Karpas-422 (cell line): Measurements from ENCODE around the gene PLCE1. TPM values are rescaled to one million over a fixed set of nuclear protein-coding genes. Genes with fewer than 3 reads are reported as not detected.

Experiments
- DNase-seq: peaks from one replicate; pipeline ENCODE4 v3.0.0-alpha.2; 2015
- H2AFZ ChIP-seq: fragments of 200-600 bp; sonication (generic); 2 replicates; pipeline ENCODE4 v1.6.1; 2014; ENCODE audit warnings: antibody characterized with exemption, low read length, mixed read lengths
- H3K27ac ChIP-seq: fragments of 200-600 bp; sonication (generic); 2 replicates; pipeline ENCODE4 v1.5.1; 2014; ENCODE audit warnings: mild to moderate bottlenecking, low read length, moderate library complexity
- H3K27me3 ChIP-seq: fragments of 200-600 bp; sonication (generic); 2 replicates; pipeline ENCODE4 v1.6.1; 2014; ENCODE audit warnings: low read length, mixed read lengths
- H3K36me3 ChIP-seq: fragments of 200-600 bp; sonication (generic); 2 replicates; pipeline ENCODE4 v1.6.1; 2014; ENCODE audit warnings: low read length, mixed read lengths; ENCODE audit not compliant: insufficient read depth
- H3K4me1 ChIP-seq: fragments of 200-600 bp; sonication (generic); 2 replicates; pipeline ENCODE4 v1.6.1; 2014; ENCODE audit warnings: mild to moderate bottlenecking, low read length, mixed read lengths
- H3K4me2 ChIP-seq: fragments of 200-600 bp; sonication (generic); 2 replicates; pipeline ENCODE4 v1.6.1; 2014; ENCODE audit warnings: low read length, low read depth, mild to moderate bottlenecking; ENCODE audit not compliant: poor library complexity, severe bottlenecking
- H3K4me3 ChIP-seq: fragments of 200-600 bp; sonication (generic); 2 replicates; pipeline ENCODE4 v1.5.1; 2014; ENCODE audit warnings: mild to moderate bottlenecking, antibody characterized with exemption, low read length, mixed read lengths
- H3K79me2 ChIP-seq: fragments of 200-600 bp; sonication (generic); 2 replicates; pipeline ENCODE4 v1.6.1; 2014; ENCODE audit warnings: mild to moderate bottlenecking, low read length, mixed read lengths
- H3K9ac ChIP-seq: fragments of 200-600 bp; sonication (generic); 2 replicates; pipeline ENCODE4 v1.6.0; 2014; ENCODE audit warnings: low read length
- H3K9me2 ChIP-seq: fragments of 200-600 bp; sonication (generic), shearing (Covaris generic); replicated peaks from 2 replicates; pipeline ENCODE4 v1.6.0; 2014; ENCODE audit warnings: mild to moderate bottlenecking, low read length, moderate library complexity; ENCODE audit not compliant: insufficient read depth
- H3K9me3 ChIP-seq: fragments of 300-700, 200-600 bp; sonication (generic); 2 replicates; pipeline ENCODE4 v1.6.1; 2014; ENCODE audit warnings: low read length, mixed read lengths
- H4K20me1 ChIP-seq: fragments of 200-600 bp; sonication (generic); 2 replicates; pipeline ENCODE4 v1.6.1; 2014; ENCODE audit warnings: mild to moderate bottlenecking, antibody characterized with exemption, low read length, low read depth; ENCODE audit not compliant: insufficient read depth
- total RNA-seq: library from RNA; depleted of rRNA; stranded (reverse); fragments of >200 nt; shearing (Covaris generic); gene quantifications from 2 replicates; pipeline ENCODE4 v1.2.3, GENCODE V29; 2014; ENCODE audit warnings: low replicate concordance

The PLCE1 gene
- total RNA-seq, 1 experiment from 2014 or later, result not detected

DNA sequence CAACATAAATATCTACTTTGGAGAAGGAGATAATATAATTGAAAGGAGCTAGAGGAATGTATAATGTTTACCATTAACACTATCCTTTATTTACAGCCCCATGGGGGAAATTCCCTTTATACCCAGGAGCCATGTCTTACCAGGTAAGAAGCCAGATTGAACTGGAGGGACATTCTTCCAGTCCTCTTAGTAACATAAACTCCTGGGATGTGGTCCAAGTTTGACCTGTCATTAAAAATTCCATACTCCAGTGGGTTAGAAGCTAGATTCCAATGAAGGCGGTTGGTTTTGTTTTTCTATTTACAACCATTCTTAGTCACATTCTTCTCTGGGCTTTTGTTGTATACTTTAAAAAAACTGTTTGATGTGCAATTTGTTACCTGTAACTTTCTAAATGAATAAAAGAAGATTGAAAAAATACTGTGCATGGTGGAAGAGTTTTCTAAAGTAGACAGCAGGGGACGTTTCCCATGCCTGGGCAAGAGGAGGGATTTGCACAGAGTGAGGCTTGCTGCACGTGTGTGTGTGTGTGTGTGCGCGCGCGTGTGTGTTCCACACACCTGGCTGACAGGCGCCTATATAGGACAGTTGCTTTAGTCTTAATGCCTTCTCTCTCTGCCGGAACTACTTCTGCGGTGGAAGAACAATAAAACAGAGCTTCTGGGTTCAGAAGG lies 2.0 kb downstream of the PLCE1 start:
- Histone ChIP-seq H3K4me1 (no peaks in the 10 kb centered on the region), H3K4me2 (no peak overlapping the region), H3K9ac (no peak overlapping the region), H4K20me1 (no peaks in the 10 kb centered on the region), H3K36me3 (no peaks in the 10 kb centered on the region), H3K27me3 (no peaks in the 10 kb centered on the region), H3K79me2 (no peaks in the 10 kb centered on the region), H2AFZ (no peak overlapping the region), H3K9me2 (no peaks in the 10 kb centered on the region), H3K27ac (no peak overlapping the region), H3K9me3 (no peaks in the 10 kb centered on the region), H3K4me3 (no peak overlapping the region)
- DNase-seq, result no peak

DNA sequence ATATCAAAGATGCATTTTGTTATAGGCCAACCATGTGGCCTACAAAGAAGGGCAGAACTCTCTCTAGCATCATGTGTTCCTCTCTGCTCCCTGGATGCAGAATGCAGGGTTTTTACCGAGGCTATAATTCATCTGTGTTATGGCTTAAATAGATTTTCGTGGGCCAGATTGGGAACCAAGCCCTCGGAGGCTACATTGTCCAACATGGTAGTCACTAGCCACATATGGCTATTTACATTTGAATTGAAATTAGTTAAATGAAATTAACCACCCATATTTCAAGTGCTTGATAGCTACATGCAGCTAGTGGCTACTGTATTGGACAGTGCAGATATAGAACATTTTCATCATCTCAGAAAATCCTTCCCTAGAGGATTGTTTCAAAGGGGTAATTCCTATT lies 2.8 kb downstream of the PLCE1 start:
- no peaks in the 10 kb centered on the region for H3K27me3 ChIP-seq
- H3K9me3 ChIP-seq, result no peaks in the 10 kb centered on the region
- no peak overlapping the region for H3K4me2 ChIP-seq
- H3K9ac ChIP-seq, result no peak overlapping the region
- DNase-seq, result no peak
- H3K4me1 ChIP-seq, result no peaks in the 10 kb centered on the region
- H3K9me2 ChIP-seq, result no peaks in the 10 kb centered on the region
- no peak overlapping the region for H3K4me3 ChIP-seq
- no peaks in the 10 kb centered on the region for H4K20me1 ChIP-seq
- no peaks in the 10 kb centered on the region for H3K36me3 ChIP-seq
- H3K27ac ChIP-seq, result no peak overlapping the region
- no peaks in the 10 kb centered on the region for H3K79me2 ChIP-seq
- H2AFZ ChIP-seq, result no peak overlapping the region

DNA sequence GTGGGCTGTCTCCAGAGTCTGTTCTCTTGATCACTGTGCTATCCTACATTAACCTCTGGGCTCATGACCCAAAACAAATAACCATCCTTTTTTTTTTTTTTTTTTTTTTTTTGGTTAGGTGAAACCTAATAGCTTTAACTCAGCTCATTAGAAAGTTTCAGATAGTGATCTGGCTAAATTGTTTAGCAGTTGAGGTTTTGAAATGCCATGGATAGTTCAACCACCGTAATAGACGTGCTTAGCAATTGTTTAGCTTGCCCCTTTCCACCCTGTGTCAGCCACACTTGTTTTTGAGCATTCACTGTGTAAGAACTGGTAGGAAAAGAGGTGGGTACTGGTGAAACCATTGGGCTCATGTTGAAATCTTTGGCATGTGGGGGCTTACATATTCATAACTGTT lies 3.8 kb downstream of the PLCE1 start:
- no peaks in the 10 kb centered on the region for H3K79me2 ChIP-seq
- no peaks in the 10 kb centered on the region for H3K9me2 ChIP-seq
- H2AFZ ChIP-seq, result no peak overlapping the region
- no peaks in the 10 kb centered on the region for H3K36me3 ChIP-seq
- H4K20me1 ChIP-seq, result no peaks in the 10 kb centered on the region
- H3K9me3 ChIP-seq, result no peaks in the 10 kb centered on the region
- no peak for DNase-seq
- no peaks in the 10 kb centered on the region for H3K27me3 ChIP-seq
- H3K4me2 ChIP-seq, result no peak overlapping the region
- H3K9ac ChIP-seq, result no peak overlapping the region
- no peak overlapping the region for H3K27ac ChIP-seq
- no peak overlapping the region for H3K4me3 ChIP-seq
- no peaks in the 10 kb centered on the region for H3K4me1 ChIP-seq

DNA sequence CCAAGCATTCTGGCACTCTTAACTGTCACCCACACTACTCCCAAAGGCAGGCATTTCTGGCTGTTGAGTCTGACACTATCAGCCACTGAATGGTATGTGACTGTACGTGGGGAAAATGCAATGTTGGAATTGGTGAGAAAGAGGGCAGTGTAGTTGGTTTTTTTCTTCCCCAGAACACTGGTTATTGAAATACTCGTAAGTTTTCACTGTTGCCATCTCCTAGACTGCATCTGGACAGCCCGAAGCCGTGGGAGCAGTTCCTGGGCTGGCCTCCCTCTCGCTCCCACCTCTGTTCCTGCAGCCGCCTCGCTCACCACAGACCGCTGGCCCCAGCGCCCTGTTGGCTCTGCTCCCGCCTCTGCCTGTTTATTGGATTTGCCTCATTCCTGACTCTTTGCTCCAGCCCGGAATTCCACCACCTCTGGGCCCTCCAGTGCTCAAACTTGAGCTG lies 5.7 kb downstream of the PLCE1 start:
- H3K9ac ChIP-seq, result no peak overlapping the region
- H2AFZ ChIP-seq, result no peak overlapping the region
- H4K20me1 ChIP-seq, result no peaks in the 10 kb centered on the region
- no peaks in the 10 kb centered on the region for H3K4me1 ChIP-seq
- no peaks in the 10 kb centered on the region for H3K9me2 ChIP-seq
- H3K4me3 ChIP-seq, result no peak overlapping the region
- H3K27me3 ChIP-seq, result no peaks in the 10 kb centered on the region
- H3K27ac ChIP-seq, result no peak overlapping the region
- DNase-seq, result no peak
- H3K4me2 ChIP-seq, result no peak overlapping the region
- no peaks in the 10 kb centered on the region for H3K9me3 ChIP-seq
- H3K36me3 ChIP-seq, result no peaks in the 10 kb centered on the region
- H3K79me2 ChIP-seq, result no peaks in the 10 kb centered on the region

DNA sequence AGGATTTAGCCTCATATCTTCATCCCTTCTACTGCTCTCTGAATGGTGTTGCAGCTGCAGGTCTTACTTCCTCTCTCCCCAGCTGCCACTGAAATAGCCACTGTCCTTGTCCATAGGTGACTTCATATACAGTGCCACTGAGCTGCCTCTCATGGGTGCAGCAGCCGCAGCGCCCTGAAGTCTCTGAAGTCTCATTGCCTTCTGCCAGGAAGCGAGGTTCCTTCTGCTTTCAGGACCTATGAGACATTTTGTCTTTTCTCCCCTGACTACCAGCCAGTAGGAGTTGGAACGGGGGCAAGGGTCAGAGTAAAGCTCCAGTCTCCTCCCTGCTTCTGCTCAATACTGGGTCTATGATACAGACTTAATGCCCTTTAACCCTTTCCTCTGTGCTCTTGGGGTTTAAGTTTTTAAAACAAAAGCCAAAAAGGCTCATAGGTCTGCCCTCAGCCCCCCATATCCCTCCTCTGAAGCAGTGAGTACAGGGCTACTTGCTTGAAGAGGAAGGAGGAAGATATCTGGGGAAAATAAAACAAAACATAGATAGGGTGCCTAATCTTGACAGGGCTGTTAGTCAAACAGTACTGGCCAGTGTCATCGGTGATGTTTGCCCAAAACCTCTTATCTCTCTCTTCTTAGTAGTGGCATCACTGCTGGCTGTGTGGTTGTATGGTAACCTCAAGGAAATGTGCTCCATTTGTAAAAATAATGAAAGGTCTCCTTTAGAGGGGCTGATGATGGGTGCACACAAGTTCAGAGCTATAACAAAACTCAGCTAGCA lies 7.1 kb downstream of the PLCE1 start:
- H3K9me2 ChIP-seq, result no peaks in the 10 kb centered on the region
- no peak overlapping the region for H3K9ac ChIP-seq
- H3K9me3 ChIP-seq, result no peaks in the 10 kb centered on the region
- no peak overlapping the region for H2AFZ ChIP-seq
- H3K36me3 ChIP-seq, result no peaks in the 10 kb centered on the region
- no peak overlapping the region for H3K4me2 ChIP-seq
- no peaks in the 10 kb centered on the region for H3K4me1 ChIP-seq
- no peak for DNase-seq
- no peak overlapping the region for H3K4me3 ChIP-seq
- no peaks in the 10 kb centered on the region for H4K20me1 ChIP-seq
- no peaks in the 10 kb centered on the region for H3K27me3 ChIP-seq
- no peaks in the 10 kb centered on the region for H3K79me2 ChIP-seq
- H3K27ac ChIP-seq, result no peak overlapping the region

DNA sequence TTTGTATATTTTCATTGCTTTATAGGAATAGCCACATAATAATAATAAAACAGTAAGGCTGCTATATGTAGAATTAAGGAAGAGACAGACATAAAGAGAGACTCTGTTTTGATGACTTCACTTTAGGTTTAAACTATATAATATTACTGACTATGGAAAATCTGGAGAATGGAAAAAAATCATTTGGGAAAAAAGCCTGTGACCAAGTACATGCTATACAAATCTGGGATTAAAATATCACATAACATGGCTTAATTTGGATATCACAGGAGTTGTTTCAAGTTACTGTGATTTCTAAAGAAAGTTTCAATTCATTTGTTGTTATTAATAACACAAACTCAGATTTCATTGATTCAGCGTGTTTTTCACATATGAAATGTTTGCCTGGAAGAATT lies 7.7 kb downstream of the PLCE1 start:
- no peak overlapping the region for H2AFZ ChIP-seq
- H3K4me3 ChIP-seq, result no peak overlapping the region
- H3K9ac ChIP-seq, result no peak overlapping the region
- no peak overlapping the region for H3K4me2 ChIP-seq
- H3K27me3 ChIP-seq, result no peaks in the 10 kb centered on the region
- no peaks in the 10 kb centered on the region for H3K9me2 ChIP-seq
- no peaks in the 10 kb centered on the region for H3K36me3 ChIP-seq
- no peaks in the 10 kb centered on the region for H3K9me3 ChIP-seq
- no peaks in the 10 kb centered on the region for H4K20me1 ChIP-seq
- H3K4me1 ChIP-seq, result no peaks in the 10 kb centered on the region
- no peak for DNase-seq
- H3K79me2 ChIP-seq, result no peaks in the 10 kb centered on the region
- H3K27ac ChIP-seq, result no peak overlapping the region

DNA sequence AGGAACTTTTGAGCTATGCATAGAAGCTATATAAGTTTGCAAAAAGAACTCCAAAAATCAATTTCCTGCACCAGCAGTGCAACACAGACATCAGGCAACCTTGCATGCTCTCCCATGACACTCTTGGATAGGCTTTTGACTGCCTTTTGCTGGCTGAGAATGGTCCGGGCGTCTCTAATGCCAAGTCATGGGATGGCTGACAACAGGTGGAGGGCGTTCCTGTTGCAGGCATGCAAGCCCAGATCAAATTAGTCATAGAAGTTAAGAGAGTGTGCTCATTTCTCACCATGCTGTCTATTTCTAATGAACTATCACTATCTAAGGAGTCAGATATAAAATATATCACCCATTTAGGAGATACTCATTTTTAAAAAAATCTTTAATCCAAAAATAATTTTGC lies 8.4 kb downstream of the PLCE1 start:
- Histone ChIP-seq H3K9me2 (no peaks in the 10 kb centered on the region), H3K79me2 (no peaks in the 10 kb centered on the region), H2AFZ (no peak overlapping the region), H3K9ac (no peak overlapping the region), H3K36me3 (no peaks in the 10 kb centered on the region), H3K4me1 (no peaks in the 10 kb centered on the region), H3K4me3 (no peak overlapping the region), H3K4me2 (no peak overlapping the region), H3K9me3 (no peaks in the 10 kb centered on the region), H3K27me3 (no peaks in the 10 kb centered on the region), H4K20me1 (no peaks in the 10 kb centered on the region), H3K27ac (no peak overlapping the region)
- DNase-seq, result no peak

DNA sequence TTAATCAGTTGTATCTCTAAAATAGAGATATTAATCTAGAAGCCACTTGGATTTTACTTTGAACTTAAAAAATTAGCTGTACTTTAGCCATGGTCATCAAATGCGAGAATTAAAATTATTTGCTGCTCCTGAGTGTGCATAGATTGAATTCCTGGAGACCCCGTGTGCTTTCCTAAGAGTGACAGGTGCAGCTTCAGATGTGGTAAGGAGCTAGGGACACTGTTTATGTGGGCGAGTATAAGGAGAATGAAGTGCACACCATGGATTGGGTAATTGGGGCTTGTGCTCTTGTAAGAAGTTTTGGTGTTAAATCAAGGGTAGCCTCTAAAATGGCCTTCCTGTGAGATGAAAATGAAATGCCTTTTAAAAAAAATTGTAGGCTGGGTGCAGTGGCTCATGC lies 9.8 kb downstream of the PLCE1 start:
- Histone ChIP-seq H3K4me3 (no peak overlapping the region), H3K9ac (no peak overlapping the region), H3K4me2 (no peak overlapping the region), H3K9me3 (no peaks in the 10 kb centered on the region), H3K4me1 (no peaks in the 10 kb centered on the region), H3K36me3 (no peaks in the 10 kb centered on the region), H4K20me1 (no peaks in the 10 kb centered on the region), H2AFZ (no peak overlapping the region), H3K79me2 (no peaks in the 10 kb centered on the region), H3K9me2 (no peaks in the 10 kb centered on the region), H3K27ac (no peak overlapping the region), H3K27me3 (no peaks in the 10 kb centered on the region)
- no peak for DNase-seq
